HUES48 (cell line): ENCODE data around the gene DRAXIN.

Source experiments
- H3K27ac ChIP-seq: one replicate; pipeline ENCODE4 v1.7.0; 2013; ENCODE audit warnings: low read depth, low read length, inconsistent platforms
- H3K27me3 ChIP-seq: 2 replicates; pipeline ENCODE4 v1.6.1; 2013; ENCODE audit warnings: mild to moderate bottlenecking, low read length; ENCODE audit not compliant: control insufficient read depth, insufficient read depth
- H3K36me3 ChIP-seq: 2 replicates; pipeline ENCODE4 v1.6.1; 2013; ENCODE audit warnings: low read length; ENCODE audit not compliant: control insufficient read depth, insufficient read depth
- H3K4me1 ChIP-seq: 2 replicates; pipeline ENCODE4 v1.6.1; 2013; ENCODE audit warnings: mild to moderate bottlenecking, low read length; ENCODE audit not compliant: control insufficient read depth, insufficient read depth
- H3K4me3 ChIP-seq: 2 replicates; pipeline ENCODE4 v1.5.1; 2013; ENCODE audit warnings: mild to moderate bottlenecking, low read depth, low read length
- H3K9ac ChIP-seq: 2 replicates; pipeline ENCODE4 v1.6.1; 2013; ENCODE audit warnings: mild to moderate bottlenecking, low read depth, low read length, moderate library complexity
- H3K9me3 ChIP-seq: 2 replicates; pipeline ENCODE4 v1.6.1; 2013; ENCODE audit warnings: low read length; ENCODE audit not compliant: control insufficient read depth, insufficient read depth

The DRAXIN gene

DNA sequence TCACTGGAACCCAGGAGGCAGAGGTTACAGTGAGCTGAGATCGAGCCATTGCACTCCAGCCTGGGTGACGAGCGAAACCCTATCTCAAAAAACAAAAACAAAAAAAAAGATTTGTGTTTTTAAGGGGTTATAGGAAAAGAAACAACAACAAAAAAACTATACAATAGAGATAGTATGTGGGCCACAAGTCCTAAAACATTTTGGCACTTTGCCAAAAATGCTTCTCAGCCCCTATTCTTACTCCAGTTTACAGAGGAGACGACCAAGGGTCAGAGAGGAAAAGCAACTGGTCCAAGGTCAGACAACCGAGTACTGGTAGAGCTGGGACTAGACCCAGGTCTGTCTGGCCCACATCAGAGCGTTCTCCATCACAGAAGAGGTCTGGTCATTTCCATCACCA is 33.9 kb upstream of the DRAXIN start:
- Histone ChIP-seq H3K9me3 (no peaks in the 10 kb centered on the region), H3K27ac (no peak overlapping the region), H3K27me3 (peaks cover 11% of the 10 kb centered on the region), H3K4me3 (no peak overlapping the region), H3K4me1 (peaks cover 16% of the 10 kb centered on the region), H3K9ac (no peak overlapping the region), H3K36me3 (peaks cover 49% of the 10 kb centered on the region)

DNA sequence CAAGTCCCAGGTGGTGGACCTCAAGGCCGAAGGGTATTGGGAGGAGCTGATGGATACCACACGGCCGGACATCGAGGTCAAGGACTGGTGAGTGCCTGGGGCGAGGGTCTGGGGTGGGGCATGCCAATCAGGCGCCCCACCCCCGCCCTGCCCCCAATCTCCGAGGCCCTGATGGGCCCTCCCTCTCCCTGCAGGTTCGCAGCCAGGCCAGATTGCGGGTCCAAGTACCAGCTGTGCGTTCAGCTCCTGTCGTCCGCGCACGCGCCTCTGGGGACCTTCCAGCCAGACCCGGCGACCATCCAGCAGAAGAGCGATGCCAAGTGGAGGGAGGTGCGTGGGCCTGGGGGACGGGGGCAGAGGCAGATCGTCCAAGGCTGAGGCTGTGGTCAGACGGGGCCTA is 33.0 kb upstream of the DRAXIN start:
- Histone ChIP-seq H3K4me3 (no peak overlapping the region), H3K27ac (no peak overlapping the region), H3K4me1 (peaks cover 11% of the 10 kb centered on the region), H3K9ac (no peak overlapping the region), H3K9me3 (no peaks in the 10 kb centered on the region), H3K27me3 (peaks cover 6% of the 10 kb centered on the region), H3K36me3 (peaks cover 49% of the 10 kb centered on the region)

DNA sequence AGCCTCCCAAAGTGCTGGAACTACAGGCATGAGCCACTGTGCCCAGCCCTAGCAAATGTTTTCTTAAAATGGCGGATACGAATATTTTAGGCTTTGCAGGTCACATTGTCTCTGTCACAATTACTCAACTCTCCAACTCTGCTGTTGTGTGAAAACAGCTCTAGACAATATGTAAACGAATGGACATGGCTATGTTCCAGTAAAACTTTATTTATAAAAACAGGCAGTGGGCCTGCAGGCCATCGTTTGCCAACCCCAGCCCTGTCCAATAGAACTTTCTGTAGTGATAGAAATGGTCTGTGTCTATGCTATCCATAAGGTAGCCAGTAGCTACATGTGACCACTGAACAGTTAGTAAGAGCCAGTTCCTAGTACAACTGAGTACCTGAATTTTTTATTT is 31.8 kb upstream of the DRAXIN start:
- Histone ChIP-seq H3K27me3 (peaks cover 3% of the 10 kb centered on the region; the same call in 1 of the 2 replicates), H3K4me3 (no peak overlapping the region), H3K4me1 (peaks cover 8% of the 10 kb centered on the region; the same call in 1 of the 2 replicates), H3K9me3 (no peaks in the 10 kb centered on the region), H3K9ac (no peak overlapping the region), H3K27ac (no peak overlapping the region), H3K36me3 (peaks cover 49% of the 10 kb centered on the region)

DNA sequence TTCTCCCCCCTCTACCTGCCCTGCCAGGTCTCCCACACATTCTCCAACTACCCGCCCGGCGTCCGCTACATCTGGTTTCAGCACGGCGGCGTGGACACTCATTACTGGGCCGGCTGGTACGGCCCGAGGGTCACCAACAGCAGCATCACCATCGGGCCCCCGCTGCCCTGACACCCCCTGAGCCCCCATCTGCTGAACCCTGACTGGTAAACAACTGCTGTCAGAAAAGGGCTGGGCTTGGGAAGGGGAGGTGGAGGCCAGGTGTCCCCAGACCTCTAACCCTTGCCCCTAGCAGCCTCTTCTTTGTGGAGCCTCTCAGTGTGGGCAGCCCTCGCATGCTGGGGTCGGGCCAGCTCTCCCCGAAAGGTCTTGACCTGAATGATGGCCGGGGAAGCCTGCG is 30.4 kb upstream of the DRAXIN start:
- H3K4me3 ChIP-seq, result no peak overlapping the region
- no peaks in the 10 kb centered on the region for H3K9me3 ChIP-seq
- H3K36me3 ChIP-seq, result peaks cover 46% of the 10 kb centered on the region
- no peaks in the 10 kb centered on the region for H3K4me1 ChIP-seq
- H3K27ac ChIP-seq, result no peak overlapping the region
- H3K27me3 ChIP-seq, result peaks cover 3% of the 10 kb centered on the region; the same call in 1 of the 2 replicates
- no peak overlapping the region for H3K9ac ChIP-seq

DNA sequence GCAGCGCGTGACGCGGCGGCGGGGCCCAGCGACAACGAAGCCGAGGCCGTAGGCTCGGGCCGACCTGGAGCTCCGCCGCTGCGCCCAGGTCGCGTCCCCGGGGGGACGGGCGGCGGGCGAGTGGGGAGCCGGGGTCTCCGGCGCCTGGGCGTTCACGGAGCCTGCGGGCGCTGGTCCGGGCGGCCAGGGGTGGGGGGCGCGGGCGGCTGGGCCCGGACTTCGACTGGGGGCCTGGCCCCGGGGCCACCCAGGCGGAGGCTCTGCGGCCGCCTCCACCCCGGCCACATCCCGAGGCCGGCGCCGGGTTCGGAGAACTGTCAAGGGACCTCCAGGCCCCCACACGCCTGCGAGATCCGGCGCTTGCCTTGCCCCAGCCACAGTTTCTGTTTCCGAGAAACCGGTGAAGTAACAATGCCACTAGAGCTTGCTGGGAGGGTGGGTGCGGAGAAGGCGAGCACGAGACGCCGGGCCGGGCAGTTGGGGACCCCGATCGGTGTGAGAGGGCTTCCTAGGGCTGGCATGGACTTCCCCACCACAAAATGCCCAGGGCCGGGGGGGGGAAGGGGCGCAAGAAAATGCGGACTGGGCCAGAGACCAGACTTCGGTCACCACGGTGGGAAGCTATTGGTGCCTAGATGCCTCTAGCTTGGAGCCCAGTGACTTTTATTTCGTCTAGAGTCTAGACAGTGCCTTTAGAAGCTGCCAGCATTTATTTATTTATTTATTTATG is 27.0 kb upstream of the DRAXIN start:
- no peak overlapping the region for H3K9ac ChIP-seq
- H3K4me1 ChIP-seq, result no peaks in the 10 kb centered on the region
- H3K27me3 ChIP-seq, result peaks cover 3% of the 10 kb centered on the region; the same call in 1 of the 2 replicates
- H3K36me3 ChIP-seq, result peaks cover 21% of the 10 kb centered on the region
- peak overlapping the region; percentile 54 for H3K4me3 ChIP-seq
- no peaks in the 10 kb centered on the region for H3K9me3 ChIP-seq
- peak overlapping the region; percentile 45 for H3K27ac ChIP-seq

DNA sequence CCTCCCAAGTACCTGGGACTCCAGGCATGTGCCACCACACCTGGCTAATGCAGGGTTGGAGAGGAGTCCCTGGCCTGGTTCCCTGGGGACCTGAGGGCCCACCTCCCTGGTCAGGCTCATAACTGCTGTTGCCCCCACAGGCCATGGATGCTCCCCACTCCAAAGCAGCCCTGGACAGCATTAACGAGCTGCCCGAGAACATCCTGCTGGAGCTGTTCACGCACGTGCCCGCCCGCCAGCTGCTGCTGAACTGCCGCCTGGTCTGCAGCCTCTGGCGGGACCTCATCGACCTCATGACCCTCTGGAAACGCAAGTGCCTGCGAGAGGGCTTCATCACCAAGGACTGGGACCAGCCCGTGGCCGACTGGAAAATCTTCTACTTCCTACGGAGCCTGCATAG is 23.0 kb upstream of the DRAXIN start:
- H3K4me3 ChIP-seq, result no peak overlapping the region
- no peaks in the 10 kb centered on the region for H3K4me1 ChIP-seq
- no peak overlapping the region for H3K9ac ChIP-seq
- peaks cover 32% of the 10 kb centered on the region for H3K36me3 ChIP-seq
- H3K27ac ChIP-seq, result no peak overlapping the region
- no peaks in the 10 kb centered on the region for H3K9me3 ChIP-seq
- H3K27me3 ChIP-seq, result no peaks in the 10 kb centered on the region

DNA sequence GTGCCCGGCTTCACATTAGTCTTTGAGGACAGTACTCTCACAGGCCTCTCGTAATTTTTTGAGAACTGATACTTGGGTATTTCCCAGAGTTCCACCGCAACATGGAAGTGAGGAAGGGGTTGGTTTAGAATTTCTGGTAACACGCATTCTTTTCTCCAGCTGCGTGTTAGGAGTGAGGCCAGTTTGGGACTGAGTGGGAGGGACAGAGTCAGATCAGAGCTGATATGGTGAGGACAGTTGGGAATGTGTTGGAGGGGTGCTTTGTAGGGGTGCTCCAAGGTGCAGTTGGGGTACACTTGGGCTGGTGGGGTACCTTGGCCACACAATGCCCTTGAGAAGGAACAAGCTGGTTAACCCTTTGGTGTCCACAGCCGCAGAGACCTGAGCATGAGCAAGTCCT is 20.8 kb upstream of the DRAXIN start:
- Histone ChIP-seq H3K9ac (no peak overlapping the region), H3K4me3 (no peak overlapping the region), H3K27ac (no peak overlapping the region), H3K4me1 (no peaks in the 10 kb centered on the region), H3K36me3 (peaks cover 53% of the 10 kb centered on the region), H3K27me3 (no peaks in the 10 kb centered on the region), H3K9me3 (no peaks in the 10 kb centered on the region)

DNA sequence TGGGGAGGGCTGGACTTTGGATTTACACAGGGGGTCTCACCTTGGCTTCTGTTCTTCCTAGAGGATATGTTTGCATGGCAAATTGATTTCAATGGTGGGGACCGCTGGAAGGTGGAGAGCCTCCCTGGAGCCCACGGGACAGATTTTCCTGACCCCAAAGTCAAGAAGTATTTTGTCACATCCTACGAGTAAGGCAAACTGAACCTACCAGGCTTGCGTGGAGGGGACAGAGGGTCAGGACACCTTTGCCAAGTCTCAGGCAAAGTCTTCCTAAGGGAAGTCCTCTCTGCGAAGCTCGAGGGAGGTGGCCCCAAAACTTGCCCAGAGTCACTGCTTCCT is 20.3 kb upstream of the DRAXIN start:
- Histone ChIP-seq H3K27me3 (no peaks in the 10 kb centered on the region), H3K4me3 (no peak overlapping the region), H3K36me3 (peaks cover 57% of the 10 kb centered on the region), H3K9ac (no peak overlapping the region), H3K27ac (peak overlapping the region; percentile 35), H3K9me3 (no peaks in the 10 kb centered on the region), H3K4me1 (no peaks in the 10 kb centered on the region)

DNA sequence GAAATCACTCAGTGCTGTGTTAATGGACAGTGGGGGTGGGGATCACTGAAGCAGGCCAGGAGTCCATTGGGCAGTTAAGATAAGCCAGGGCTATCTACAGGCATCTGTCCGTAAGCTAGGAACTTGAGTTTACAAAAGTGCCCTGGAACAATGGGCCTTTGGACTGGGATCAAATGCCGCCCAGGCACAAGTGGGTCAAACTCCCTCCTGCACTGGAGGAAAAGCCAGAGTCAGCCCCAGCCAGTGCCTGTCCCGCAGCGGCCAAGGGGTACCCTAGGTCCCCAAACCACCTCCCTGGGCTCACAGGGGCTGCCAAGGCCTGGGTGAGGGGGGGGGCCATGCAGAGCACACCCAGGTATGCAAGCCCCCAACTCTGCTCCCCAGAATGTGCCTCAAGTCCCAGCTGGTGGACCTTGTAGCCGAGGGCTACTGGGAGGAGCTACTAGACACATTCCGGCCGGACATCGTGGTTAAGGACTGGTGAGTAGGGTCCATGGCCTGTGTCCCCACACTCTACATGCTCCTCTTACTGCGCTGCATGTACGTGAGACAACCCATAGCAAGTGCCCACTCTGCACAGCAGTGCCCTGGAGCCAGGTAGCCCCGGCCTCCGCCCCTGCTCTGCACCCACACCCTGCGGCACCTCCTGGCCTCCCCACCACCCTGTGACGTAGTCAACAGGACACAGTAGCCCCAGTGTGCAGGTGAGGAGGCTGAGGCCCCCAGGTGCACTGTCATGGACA is 19.8 kb upstream of the DRAXIN start:
- no peaks in the 10 kb centered on the region for H3K9me3 ChIP-seq
- H3K27ac ChIP-seq, result no peak overlapping the region
- H3K4me1 ChIP-seq, result no peaks in the 10 kb centered on the region
- no peaks in the 10 kb centered on the region for H3K27me3 ChIP-seq
- H3K9ac ChIP-seq, result no peak overlapping the region
- peaks cover 63% of the 10 kb centered on the region for H3K36me3 ChIP-seq
- H3K4me3 ChIP-seq, result no peak overlapping the region

DNA sequence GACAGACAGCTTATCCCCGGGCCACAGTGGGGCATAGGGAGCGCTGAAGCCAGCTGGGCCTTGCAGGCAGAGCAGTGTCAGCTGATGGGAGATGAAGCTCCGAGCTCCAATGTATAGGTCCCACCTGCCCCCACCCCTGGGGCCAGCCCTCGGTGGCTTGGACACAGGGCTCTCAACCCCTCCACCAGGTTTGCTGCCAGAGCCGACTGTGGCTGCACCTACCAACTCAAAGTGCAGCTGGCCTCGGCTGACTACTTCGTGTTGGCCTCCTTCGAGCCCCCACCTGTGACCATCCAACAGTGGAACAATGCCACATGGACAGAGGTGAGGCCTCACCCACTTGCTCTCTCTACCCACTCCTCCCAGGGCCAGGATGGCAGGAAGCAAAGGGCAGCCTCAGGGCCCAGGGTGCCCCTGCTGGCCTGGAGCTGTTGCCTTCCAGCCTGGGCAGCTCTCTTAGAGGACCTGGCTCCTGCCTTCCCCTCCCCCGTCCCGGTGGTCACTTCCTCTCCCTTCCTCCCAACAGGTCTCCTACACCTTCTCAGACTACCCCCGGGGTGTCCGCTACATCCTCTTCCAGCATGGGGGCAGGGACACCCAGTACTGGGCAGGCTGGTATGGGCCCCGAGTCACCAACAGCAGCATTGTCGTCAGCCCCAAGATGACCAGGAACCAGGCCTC is 18.3 kb upstream of the DRAXIN start:
- no peak overlapping the region for H3K27ac ChIP-seq
- no peaks in the 10 kb centered on the region for H3K27me3 ChIP-seq
- no peaks in the 10 kb centered on the region for H3K9me3 ChIP-seq
- H3K36me3 ChIP-seq, result peaks cover 76% of the 10 kb centered on the region
- no peak overlapping the region for H3K4me3 ChIP-seq
- no peaks in the 10 kb centered on the region for H3K4me1 ChIP-seq
- H3K9ac ChIP-seq, result no peak overlapping the region

DNA sequence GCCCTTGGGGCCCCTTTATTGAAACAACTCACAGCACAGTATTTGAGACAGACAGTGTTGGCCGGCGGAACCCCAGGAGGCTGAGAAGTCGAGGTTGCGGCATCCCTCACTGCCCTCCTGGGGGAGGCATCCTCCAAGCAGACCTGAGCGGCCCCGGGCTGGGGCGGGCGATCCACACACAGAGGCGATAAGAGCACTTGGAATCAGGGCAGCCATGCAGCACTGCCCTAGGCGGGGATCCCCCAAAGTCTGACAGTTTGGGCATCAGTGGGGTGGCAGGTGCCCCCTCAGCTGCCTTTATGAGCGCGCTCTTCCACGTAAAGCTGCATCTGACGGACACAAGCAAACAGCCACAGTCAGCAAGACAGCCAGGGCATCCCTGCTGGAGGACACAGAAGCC is 17.0 kb upstream of the DRAXIN start:
- H3K9ac ChIP-seq, result no peak overlapping the region

More for the DNA sequence above, 17.0 kb upstream of the DRAXIN start:
- no peaks in the 10 kb centered on the region for H3K9me3 ChIP-seq
- no peaks in the 10 kb centered on the region for H3K27me3 ChIP-seq
- H3K27ac ChIP-seq, result no peak overlapping the region
- no peaks in the 10 kb centered on the region for H3K4me1 ChIP-seq
- H3K4me3 ChIP-seq, result no peak overlapping the region
- peaks cover 86% of the 10 kb centered on the region for H3K36me3 ChIP-seq
